HEK293 (cell line): ENCODE data around the gene PITPNC1.

Source experiments
- CTCF ChIA-PET: fragments of 350-600 bp; formaldehyde crosslinking; extraction: SDS; loops from one replicate; lab custom pipeline; 2021; ENCODE audit warnings: antibody characterized with exemption; lab: Yijun Ruan, JAX
- POLR2A ChIA-PET: fragments of 300-600 bp; formaldehyde crosslinking; extraction: SDS; loops from one replicate; lab custom pipeline; 2020; ENCODE audit warnings: antibody characterized with exemption, inconsistent platforms; lab: Yijun Ruan, JAX
- H3K27ac ChIP-seq: fragments of 200-500 bp; sonication (Bioruptor generic); 2 replicates; pipeline ENCODE4 v1.5.1; 2014; ENCODE audit warnings: low read depth, low read length, control low read depth, inconsistent platforms; ENCODE audit errors: extremely low read depth
- H3K36me3 ChIP-seq, 2 experiments: fragments of 200-500 bp in 1 of 2; sonication (Bioruptor generic) in 1 of 2; 1 replicate in 1 of 2; 2 replicates in 1 of 2; pipeline ENCODE4 v1.5.1; 2014 to 2017; ENCODE audit warnings: inconsistent platforms in 2 of 2, low read length in 2 of 2; ENCODE audit not compliant: control insufficient read depth in 2 of 2, insufficient read depth in 1 of 2
- H3K4me1 ChIP-seq: fragments of 200-500 bp; sonication (Bioruptor generic); 2 replicates; pipeline ENCODE4 v1.5.1; 2014; ENCODE audit warnings: mild to moderate bottlenecking, low read length, inconsistent platforms; ENCODE audit not compliant: control insufficient read depth, insufficient read depth
- H3K4me3 ChIP-seq: 2 replicates; pipeline ENCODE4 v1.5.1; 2011; ENCODE audit warnings: low read depth, mild to moderate bottlenecking, control low read depth, low read length, moderate library complexity
- H3K9me3 ChIP-seq: fragments of 200-500 bp; sonication (Bioruptor generic); 2 replicates; pipeline ENCODE4 v1.5.1; 2014; ENCODE audit warnings: low read depth, low read length, inconsistent platforms; ENCODE audit not compliant: control insufficient read depth, insufficient read depth
- GFI1B ChIP-seq: fragments of 450-650 bp; formaldehyde crosslinking; IDR thresholded peaks from 2 replicates; pipeline ENCODE4 v1.5.1; 2016; ENCODE audit warnings: missing biosample characterization, missing genetic modification characterization
- GLI4 ChIP-seq: fragments of 450-650 bp; formaldehyde crosslinking; IDR thresholded peaks from 2 replicates; pipeline ENCODE4 v1.5.1; 2016; ENCODE audit warnings: missing biosample characterization, missing genetic modification characterization
- OVOL3 ChIP-seq: fragments of 450-650 bp; formaldehyde crosslinking; IDR thresholded peaks from 2 replicates; pipeline ENCODE4 v1.5.1; 2016; ENCODE audit warnings: missing biosample characterization, missing genetic modification characterization
- SCRT1 ChIP-seq: fragments of 450-650 bp; formaldehyde crosslinking; IDR thresholded peaks from 2 replicates; pipeline ENCODE4 v1.5.1; 2016; ENCODE audit warnings: missing biosample characterization, missing genetic modification characterization, borderline replicate concordance
- SCRT2 ChIP-seq: fragments of 450-650 bp; formaldehyde crosslinking; IDR thresholded peaks from 2 replicates; pipeline ENCODE4 v1.5.1; 2016; ENCODE audit warnings: missing biosample characterization, missing genetic modification characterization
- SP2 ChIP-seq: fragments of 450-650 bp; formaldehyde crosslinking; IDR thresholded peaks from 2 replicates; pipeline ENCODE4 v1.5.1; 2016; ENCODE audit warnings: missing biosample characterization, missing genetic modification characterization
- SP7 ChIP-seq: fragments of 450-650 bp; formaldehyde crosslinking; IDR thresholded peaks from 2 replicates; pipeline ENCODE4 v1.5.1; 2016; ENCODE audit warnings: missing biosample characterization, missing genetic modification characterization
- ZBTB17 ChIP-seq: fragments of 450-650 bp; formaldehyde crosslinking; IDR thresholded peaks from 2 replicates; pipeline ENCODE4 v1.5.1; 2016; ENCODE audit warnings: missing biosample characterization, missing genetic modification characterization
- ZBTB8A ChIP-seq: fragments of 450-650 bp; formaldehyde crosslinking; IDR thresholded peaks from 2 replicates; pipeline ENCODE4 v1.5.1; 2016; ENCODE audit warnings: missing biosample characterization, missing genetic modification characterization
- ZNF16 ChIP-seq: fragments of 450-650 bp; formaldehyde crosslinking; IDR thresholded peaks from 2 replicates; pipeline ENCODE4 v1.5.1; 2016; ENCODE audit warnings: low read depth, missing biosample characterization, missing genetic modification characterization
- ZNF19 ChIP-seq: fragments of 450-650 bp; formaldehyde crosslinking; IDR thresholded peaks from 2 replicates; pipeline ENCODE4; 2016; ENCODE audit warnings: missing biosample characterization, missing genetic modification characterization, low read depth
- ZNF2 ChIP-seq: fragments of 450-650 bp; formaldehyde crosslinking; IDR thresholded peaks from 2 replicates; pipeline ENCODE4 v1.5.1; 2016; ENCODE audit warnings: missing biosample characterization, missing genetic modification characterization
- ZNF341 ChIP-seq: fragments of 450-650 bp; formaldehyde crosslinking; IDR thresholded peaks from 2 replicates; pipeline ENCODE4; 2016; ENCODE audit warnings: low read depth, missing biosample characterization, missing genetic modification characterization
- ZNF529 ChIP-seq: fragments of 450-650 bp; formaldehyde crosslinking; IDR thresholded peaks from 2 replicates; pipeline ENCODE4 v1.5.1; 2017; ENCODE audit warnings: missing genetic modification characterization, missing biosample characterization; ENCODE audit not compliant: insufficient replicate concordance
- ZNF549 ChIP-seq: fragments of 450-650 bp; IDR thresholded peaks from 2 replicates; pipeline ENCODE4 v1.5.1; 2018; ENCODE audit warnings: missing biosample characterization, missing genetic modification characterization, mild to moderate bottlenecking, inconsistent platforms, moderate library complexity
- ZNF654 ChIP-seq: fragments of 450-650 bp; formaldehyde crosslinking; IDR thresholded peaks from 2 replicates; pipeline ENCODE4 v1.5.1; 2016; ENCODE audit warnings: low read depth, missing biosample characterization, missing genetic modification characterization
- ZNF660 ChIP-seq: fragments of 450-650 bp; IDR thresholded peaks from 2 replicates; pipeline ENCODE4 v1.5.1; 2018; ENCODE audit warnings: missing biosample characterization, mild to moderate bottlenecking, missing genetic modification characterization
- ZNF701 ChIP-seq: fragments of 450-650 bp; formaldehyde crosslinking; IDR thresholded peaks from 2 replicates; pipeline ENCODE4 v1.5.1; 2016; ENCODE audit warnings: missing biosample characterization, missing genetic modification characterization
- ZNF843 ChIP-seq: fragments of 450-650 bp; formaldehyde crosslinking; IDR thresholded peaks from 2 replicates; pipeline ENCODE4 v1.5.1; 2016; ENCODE audit warnings: missing biosample characterization, missing genetic modification characterization
- TF ChIP-seq, protein P1 (sequence below): fragments of 450-650 bp; formaldehyde crosslinking; IDR thresholded peaks from 2 replicates; pipeline ENCODE4 v1.5.1; 2016; ENCODE audit warnings: missing biosample characterization, missing genetic modification characterization
- TF ChIP-seq, protein P2 (sequence below): fragments of 450-650 bp; formaldehyde crosslinking; IDR thresholded peaks from 2 replicates; pipeline ENCODE4 v1.5.1; 2017; ENCODE audit warnings: missing biosample characterization, missing genetic modification characterization
- TF ChIP-seq, protein P3 (sequence below): fragments of 450-650 bp; formaldehyde crosslinking; IDR thresholded peaks from 2 replicates; pipeline ENCODE4 v1.5.1; 2016; ENCODE audit warnings: missing biosample characterization, missing genetic modification characterization
- TF ChIP-seq, protein P4 (sequence below): fragments of 450-650 bp; formaldehyde crosslinking; IDR thresholded peaks from 2 replicates; pipeline ENCODE4 v1.5.1; 2016; ENCODE audit warnings: missing biosample characterization, missing genetic modification characterization
- TF ChIP-seq, protein P5 (sequence below): fragments of 450-650 bp; formaldehyde crosslinking; IDR thresholded peaks from 2 replicates; pipeline ENCODE4 v1.5.1; 2016; ENCODE audit warnings: missing biosample characterization, missing genetic modification characterization

Gene PITPNC1

DNA sequence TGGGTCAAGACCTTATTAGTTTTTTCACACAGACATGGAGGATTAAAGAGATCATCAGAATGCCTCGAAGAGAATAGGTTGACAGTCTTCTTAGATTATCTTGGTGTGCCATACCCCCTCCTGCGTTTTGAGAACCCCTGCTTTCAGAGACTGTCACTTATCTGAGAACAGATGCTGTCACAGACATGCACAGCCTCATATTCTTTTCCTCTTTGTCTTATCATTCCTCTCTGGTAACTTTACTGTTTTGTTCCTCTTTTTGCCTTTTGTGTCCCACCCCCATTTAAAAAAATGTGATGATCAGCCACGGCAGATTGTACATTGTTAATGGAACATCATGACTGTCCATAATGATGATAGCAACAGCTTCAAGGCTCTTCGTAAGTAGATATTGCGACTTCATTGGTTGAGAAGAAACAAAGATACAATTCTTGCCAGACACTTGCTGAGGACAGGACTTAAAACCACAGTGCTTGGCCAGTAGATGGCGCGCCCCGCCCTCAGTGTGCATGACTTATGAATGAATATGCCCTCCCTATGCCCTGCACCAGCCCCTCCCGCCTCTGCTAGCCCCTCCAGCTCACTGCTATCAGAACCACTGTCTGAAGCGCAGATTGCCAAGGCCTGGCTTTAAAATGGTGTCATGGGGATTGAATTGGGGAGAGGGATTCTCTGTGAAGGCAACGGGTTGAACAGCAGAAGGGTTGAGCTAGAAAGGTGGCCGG lies 2.6 kb upstream of the PITPNC1 start (continued):
- TF ChIP-seq, protein P1, sequence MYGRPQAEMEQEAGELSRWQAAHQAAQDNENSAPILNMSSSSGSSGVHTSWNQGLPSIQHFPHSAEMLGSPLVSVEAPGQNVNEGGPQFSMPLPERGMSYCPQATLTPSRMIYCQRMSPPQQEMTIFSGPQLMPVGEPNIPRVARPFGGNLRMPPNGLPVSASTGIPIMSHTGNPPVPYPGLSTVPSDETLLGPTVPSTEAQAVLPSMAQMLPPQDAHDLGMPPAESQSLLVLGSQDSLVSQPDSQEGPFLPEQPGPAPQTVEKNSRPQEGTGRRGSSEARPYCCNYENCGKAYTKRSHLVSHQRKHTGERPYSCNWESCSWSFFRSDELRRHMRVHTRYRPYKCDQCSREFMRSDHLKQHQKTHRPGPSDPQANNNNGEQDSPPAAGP (tag by site-specific recombination) = peak; percentile 34; the same call in 1 of the 2 replicates
- TF ChIP-seq ZNF2 (tag by site-specific recombination) (0 out of 2 replicates have a peak, but pooled peaks have one; percentile 55), ZNF529 (tag by site-specific recombination) (no peak), ZNF19 (tag by site-specific recombination) (no peak), ZBTB17 (peak; percentile 69), ZNF701 (tag by site-specific recombination) (no peak), OVOL3 (no peak), ZNF660 (tag by site-specific recombination) (peak; percentile 41; the same call in 1 of the 2 replicates), SCRT2 (peak; percentile 65), ZNF341 (tag by site-specific recombination) (peak; percentile 98), SCRT1 (tag by site-specific recombination) (no peak), SP7 (tag by site-specific recombination) (0 out of 2 replicates have a peak, but pooled peaks have one; percentile 41), SP2 (tag by site-specific recombination) (peak; percentile 62), ZNF549 (tag by site-specific recombination) (no peak), ZNF16 (tag by site-specific recombination) (no peak), ZNF654 (tag by site-specific recombination) (peak; percentile 99), ZBTB8A (tag by site-specific recombination) (peak; percentile 59)
- TF ChIP-seq, protein P2, sequence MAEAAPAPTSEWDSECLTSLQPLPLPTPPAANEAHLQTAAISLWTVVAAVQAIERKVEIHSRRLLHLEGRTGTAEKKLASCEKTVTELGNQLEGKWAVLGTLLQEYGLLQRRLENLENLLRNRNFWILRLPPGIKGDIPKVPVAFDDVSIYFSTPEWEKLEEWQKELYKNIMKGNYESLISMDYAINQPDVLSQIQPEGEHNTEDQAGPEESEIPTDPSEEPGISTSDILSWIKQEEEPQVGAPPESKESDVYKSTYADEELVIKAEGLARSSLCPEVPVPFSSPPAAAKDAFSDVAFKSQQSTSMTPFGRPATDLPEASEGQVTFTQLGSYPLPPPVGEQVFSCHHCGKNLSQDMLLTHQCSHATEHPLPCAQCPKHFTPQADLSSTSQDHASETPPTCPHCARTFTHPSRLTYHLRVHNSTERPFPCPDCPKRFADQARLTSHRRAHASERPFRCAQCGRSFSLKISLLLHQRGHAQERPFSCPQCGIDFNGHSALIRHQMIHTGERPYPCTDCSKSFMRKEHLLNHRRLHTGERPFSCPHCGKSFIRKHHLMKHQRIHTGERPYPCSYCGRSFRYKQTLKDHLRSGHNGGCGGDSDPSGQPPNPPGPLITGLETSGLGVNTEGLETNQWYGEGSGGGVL (tag by site-specific recombination) = no peak
- TF ChIP-seq, protein P3, sequence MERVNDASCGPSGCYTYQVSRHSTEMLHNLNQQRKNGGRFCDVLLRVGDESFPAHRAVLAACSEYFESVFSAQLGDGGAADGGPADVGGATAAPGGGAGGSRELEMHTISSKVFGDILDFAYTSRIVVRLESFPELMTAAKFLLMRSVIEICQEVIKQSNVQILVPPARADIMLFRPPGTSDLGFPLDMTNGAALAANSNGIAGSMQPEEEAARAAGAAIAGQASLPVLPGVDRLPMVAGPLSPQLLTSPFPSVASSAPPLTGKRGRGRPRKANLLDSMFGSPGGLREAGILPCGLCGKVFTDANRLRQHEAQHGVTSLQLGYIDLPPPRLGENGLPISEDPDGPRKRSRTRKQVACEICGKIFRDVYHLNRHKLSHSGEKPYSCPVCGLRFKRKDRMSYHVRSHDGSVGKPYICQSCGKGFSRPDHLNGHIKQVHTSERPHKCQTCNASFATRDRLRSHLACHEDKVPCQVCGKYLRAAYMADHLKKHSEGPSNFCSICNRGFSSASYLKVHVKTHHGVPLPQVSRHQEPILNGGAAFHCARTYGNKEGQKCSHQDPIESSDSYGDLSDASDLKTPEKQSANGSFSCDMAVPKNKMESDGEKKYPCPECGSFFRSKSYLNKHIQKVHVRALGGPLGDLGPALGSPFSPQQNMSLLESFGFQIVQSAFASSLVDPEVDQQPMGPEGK (tag by site-specific recombination) = peak; percentile 88
- TF ChIP-seq, protein P4, sequence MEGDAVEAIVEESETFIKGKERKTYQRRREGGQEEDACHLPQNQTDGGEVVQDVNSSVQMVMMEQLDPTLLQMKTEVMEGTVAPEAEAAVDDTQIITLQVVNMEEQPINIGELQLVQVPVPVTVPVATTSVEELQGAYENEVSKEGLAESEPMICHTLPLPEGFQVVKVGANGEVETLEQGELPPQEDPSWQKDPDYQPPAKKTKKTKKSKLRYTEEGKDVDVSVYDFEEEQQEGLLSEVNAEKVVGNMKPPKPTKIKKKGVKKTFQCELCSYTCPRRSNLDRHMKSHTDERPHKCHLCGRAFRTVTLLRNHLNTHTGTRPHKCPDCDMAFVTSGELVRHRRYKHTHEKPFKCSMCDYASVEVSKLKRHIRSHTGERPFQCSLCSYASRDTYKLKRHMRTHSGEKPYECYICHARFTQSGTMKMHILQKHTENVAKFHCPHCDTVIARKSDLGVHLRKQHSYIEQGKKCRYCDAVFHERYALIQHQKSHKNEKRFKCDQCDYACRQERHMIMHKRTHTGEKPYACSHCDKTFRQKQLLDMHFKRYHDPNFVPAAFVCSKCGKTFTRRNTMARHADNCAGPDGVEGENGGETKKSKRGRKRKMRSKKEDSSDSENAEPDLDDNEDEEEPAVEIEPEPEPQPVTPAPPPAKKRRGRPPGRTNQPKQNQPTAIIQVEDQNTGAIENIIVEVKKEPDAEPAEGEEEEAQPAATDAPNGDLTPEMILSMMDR (tag by site-specific recombination) = peak; percentile 89

DNA sequence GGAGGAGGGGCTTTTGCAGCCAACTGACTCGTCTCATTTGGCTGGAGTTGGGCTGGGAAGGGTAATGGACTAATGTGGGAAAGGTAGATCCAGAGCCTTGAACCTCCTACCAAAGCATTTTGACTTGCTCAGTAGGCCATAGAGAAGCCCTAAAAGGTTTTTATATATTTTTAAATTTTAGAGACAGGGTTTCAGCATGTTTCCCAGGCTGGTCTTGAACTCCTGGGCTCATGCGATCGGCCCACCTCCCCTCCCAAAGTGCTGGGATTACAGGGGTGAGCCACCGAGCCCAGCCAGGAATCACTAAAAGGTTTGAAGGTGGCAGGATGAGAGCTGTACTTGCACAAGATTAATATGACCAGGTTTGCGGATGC lies 2.0 kb upstream of the PITPNC1 start:
- no peak overlapping the region for H3K4me3 ChIP-seq
- CTCF ChIA-PET = interaction anchor here (0.5 to 4.2 kb wide), 43 partner anchors 8 to 1309 kb away, joined by 3 to 43 read pairs (median 4); partner anchors contain the start of gene NOL11
- POLR2A ChIA-PET = interaction anchor here (1.2 kb wide), 1 partner anchor 343 kb away, joined by 5 read pairs; no protein-coding TSS in a partner anchor

More for the DNA sequence above, 2.0 kb upstream of the PITPNC1 start:
- TF ChIP-seq, protein P5, sequence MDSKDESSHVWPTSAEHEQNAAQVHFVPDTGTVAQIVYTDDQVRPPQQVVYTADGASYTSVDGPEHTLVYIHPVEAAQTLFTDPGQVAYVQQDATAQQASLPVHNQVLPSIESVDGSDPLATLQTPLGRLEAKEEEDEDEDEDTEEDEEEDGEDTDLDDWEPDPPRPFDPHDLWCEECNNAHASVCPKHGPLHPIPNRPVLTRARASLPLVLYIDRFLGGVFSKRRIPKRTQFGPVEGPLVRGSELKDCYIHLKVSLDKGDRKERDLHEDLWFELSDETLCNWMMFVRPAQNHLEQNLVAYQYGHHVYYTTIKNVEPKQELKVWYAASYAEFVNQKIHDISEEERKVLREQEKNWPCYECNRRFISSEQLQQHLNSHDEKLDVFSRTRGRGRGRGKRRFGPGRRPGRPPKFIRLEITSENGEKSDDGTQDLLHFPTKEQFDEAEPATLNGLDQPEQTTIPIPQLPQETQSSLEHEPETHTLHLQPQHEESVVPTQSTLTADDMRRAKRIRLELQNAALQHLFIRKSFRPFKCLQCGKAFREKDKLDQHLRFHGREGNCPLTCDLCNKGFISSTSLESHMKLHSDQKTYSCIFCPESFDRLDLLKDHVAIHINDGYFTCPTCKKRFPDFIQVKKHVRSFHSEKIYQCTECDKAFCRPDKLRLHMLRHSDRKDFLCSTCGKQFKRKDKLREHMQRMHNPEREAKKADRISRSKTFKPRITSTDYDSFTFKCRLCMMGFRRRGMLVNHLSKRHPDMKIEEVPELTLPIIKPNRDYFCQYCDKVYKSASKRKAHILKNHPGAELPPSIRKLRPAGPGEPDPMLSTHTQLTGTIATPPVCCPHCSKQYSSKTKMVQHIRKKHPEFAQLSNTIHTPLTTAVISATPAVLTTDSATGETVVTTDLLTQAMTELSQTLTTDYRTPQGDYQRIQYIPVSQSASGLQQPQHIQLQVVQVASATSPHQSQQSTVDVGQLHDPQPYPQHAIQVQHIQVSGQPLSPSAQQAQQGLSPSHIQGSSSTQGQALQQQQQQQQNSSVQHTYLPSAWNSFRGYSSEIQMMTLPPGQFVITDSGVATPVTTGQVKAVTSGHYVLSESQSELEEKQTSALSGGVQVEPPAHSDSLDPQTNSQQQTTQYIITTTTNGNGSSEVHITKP (tag by site-specific recombination) = peak; percentile 95
- no peak for TF ChIP-seq ZNF16 (tag by site-specific recombination)
- no peak for TF ChIP-seq ZNF843
- TF ChIP-seq GFI1B (tag by site-specific recombination) = no peak
- no peak for TF ChIP-seq GLI4 (tag by site-specific recombination)
- Histone ChIP-seq H3K9me3 (no peaks in the 10 kb centered on the region), H3K36me3 (no peaks in the 10 kb centered on the region), H3K27ac (no peak overlapping the region), H3K4me1 (peaks cover 5% of the 10 kb centered on the region; the same call in 1 of the 2 replicates)
